ENCODE data around the gene FZD4.
"Not testable (repeated sequence)": the region's sequence is repeated elsewhere in the genome, so short reads cannot be mapped to it uniquely, and the experiment has no call there.

Gene FZD4

DNA sequence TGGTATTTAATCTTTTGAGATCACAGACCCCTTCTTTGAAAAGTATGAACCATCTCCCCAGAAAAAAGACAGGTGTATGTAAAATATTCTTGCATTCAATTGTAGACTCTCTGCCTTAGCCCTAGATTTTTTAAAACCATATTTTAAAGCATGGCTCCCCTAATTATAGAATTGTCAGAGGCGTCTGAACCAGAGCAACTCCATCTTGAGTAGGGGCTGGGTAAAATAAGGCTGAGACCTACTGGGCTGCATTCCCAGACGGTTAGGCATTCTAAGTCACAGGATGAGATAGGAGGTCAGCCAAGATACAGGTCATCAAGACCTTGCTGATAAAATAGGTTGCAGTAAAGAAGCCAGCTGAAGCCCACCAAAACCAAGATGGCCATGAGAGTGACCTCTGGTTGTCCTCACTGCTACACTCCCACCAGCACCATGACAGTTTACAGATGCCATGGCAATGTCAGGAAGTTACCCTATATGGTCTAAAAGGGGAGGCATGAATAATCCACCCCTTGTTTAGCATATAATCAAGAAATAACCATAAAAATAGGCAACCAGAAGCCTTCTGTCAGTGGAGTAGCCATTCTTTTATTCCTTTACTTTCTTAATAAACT is 17.9 kb downstream of the FZD4 start:
- DNase-seq (ENCODE audit: low spot score) = not testable (repeated sequence)

DNA sequence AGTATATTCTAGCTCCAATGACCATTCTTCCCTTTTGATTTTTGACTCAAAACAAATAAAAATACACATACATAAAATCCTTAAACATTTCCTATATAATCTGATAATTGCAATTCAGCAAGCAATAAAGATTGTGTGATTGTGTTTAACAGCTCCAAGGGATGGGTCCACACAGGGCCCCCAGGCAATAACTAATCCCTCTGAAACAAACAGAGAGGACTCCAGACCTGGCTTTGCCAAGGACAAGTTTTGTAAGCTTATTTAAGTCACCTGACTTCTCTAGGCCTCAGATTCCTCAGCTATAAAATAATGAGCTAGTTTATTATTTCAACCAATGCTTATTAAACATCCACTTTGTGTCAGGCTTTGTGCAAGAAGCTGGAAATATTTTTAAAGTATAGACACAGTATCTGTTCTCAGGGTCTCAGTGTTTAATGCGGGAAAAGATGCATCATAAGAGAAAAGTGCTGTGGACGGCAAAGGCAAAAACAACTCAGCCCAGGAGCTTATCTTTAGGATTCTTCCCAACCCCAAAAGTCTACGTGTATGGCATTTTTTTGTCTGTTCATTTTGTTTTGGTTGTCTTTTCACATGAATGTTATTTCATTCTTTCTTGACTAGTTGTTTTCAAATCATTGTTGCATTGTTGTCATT is 20.1 kb downstream of the FZD4 start:
- no peak for DNase-seq (ENCODE audit: low spot score)

DNA sequence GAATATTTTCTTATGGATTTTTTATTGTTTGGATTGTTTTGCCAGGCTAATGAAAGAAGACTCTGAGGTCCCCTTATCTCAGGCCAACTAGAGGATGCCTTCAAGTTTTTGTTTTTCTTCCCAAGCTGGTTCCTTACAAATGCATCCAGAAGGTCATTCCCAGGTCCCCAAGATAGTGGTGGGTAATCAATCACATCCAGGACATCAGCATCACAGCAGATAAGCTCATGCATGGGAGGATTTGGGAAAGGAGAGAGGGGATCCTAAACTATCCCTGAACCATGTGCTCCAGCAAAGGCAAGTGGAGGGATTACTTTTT is 20.7 kb downstream of the FZD4 start:
- no peak for DNase-seq (ENCODE audit: low spot score)

DNA sequence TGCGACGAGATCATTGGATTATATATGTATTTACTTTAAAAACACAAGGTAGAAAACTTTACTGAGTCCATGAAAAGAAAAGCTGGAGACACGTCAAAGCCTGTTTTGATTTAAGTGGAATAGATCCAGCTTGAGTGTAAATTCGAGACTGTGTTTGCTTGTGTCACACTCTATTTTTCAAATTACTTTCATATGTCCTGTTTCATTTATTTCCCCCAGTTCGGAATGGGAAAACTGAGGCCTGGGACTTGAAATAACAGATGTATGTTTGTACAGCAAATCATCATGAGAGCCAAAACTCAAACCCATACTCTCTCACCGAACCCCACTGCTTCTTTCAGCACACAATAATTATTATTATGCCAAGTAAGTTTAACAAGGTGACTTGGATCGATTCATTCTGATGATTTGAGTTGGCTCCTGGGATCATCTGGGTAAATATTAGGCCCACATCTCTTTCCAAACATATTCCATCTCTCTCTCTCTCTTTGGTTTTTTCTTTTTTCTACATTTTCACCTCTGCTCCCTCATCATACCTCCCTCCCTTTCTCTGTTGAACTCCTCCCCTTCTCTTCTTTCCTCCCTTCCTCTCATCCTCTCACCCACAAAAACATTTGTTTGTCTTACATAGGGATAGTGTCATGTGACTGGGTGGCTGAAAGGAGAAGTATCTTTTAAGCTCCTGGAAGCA is 21.2 kb downstream of the FZD4 start:
- no peak for DNase-seq (ENCODE audit: low spot score)

DNA sequence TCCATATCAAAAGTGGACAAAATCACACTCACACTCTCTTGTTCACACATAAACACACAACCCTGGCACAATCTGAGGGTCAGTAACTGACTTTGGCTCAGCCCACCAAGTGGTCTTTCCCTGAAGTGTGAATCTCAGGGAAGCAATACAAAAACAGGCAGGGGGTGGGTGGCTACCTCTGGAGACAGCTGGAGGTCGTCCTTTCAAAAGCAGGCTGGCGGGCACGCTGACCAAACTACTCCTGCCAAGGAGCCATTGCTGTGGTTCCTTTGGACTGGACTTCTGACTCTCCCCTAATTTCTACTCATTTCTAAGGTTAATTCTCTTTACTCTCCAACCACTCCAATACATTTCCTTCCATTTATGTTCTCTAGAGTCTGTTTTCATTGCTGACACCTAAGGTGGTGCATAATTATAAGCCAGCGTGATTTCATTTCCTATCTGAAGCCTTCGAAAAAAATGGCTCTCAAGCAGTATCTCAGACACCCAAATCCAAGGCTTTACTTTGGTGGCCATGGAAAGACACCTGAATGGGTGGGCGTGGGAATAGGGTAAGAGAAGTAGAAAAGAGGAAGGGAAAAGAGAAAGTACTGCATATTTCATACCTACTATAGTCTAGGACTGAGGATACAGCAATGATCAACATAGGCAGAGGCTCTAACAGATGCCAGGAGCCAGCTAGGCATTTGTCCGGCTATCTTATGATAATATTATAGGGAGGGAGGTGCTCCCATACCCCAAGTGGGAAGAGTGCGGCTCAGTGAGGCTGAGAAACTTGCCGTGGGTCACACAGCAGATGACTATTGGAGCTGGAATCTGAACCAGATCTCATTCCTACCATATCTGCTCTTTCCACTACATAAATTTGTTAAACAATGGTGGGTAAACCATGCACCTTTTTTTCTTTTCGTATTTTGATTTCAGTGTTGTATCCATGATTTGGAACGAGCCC is 22.0 kb downstream of the FZD4 start:
- no peak for DNase-seq (ENCODE audit: low spot score)

DNA sequence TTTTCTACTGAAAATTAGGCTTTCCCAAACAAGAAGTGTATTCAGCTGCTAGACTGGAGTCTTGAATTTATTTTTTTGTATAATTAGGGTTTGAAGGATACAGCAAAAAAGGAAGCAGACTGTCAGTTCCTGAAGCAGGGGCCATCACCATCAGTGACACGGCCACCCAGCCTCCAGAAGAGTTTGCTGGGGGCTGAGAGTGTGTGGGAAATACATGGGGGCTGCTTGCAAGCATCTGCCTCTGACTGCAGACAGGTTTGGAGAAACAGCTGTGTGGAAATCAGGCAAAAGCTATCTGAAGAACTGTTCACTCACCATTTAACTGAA is 23.0 kb downstream of the FZD4 start:
- DNase-seq (ENCODE audit: low spot score) = no peak

DNA sequence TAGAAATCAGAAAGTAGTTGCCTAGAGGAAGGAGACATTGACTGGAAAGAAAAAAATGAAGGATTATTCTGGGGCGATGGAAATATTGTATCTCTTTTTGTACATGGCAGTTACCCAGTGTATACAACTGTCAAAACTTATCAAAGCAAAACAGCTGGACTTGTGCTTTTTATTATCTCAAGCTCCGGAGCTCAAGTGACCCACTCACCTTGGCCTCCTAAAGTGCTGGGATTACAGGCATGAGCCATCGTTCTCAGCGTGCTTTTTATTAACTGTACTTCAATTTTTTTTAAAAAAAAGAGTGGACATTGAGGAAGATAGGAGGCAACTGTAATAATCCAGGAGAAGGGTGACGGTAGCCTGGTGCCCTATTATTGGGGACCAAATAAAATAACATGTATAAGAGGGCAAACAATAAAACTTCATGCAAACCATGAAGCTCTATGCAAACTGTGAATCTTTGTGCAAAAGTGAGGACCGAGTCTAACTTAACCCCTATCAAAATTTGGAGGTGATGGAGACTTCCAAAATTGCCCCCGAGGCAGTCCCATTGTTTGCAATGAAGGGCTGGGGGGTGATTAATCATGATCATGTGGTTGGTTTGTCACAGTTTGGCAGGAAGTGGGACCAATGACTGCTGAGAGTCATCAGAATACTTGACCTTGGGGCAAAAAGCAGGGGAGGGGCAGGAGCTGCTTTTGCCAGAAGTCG is 23.5 kb downstream of the FZD4 start:
- peak; percentile 36 for DNase-seq (ENCODE audit: low spot score)

DNA sequence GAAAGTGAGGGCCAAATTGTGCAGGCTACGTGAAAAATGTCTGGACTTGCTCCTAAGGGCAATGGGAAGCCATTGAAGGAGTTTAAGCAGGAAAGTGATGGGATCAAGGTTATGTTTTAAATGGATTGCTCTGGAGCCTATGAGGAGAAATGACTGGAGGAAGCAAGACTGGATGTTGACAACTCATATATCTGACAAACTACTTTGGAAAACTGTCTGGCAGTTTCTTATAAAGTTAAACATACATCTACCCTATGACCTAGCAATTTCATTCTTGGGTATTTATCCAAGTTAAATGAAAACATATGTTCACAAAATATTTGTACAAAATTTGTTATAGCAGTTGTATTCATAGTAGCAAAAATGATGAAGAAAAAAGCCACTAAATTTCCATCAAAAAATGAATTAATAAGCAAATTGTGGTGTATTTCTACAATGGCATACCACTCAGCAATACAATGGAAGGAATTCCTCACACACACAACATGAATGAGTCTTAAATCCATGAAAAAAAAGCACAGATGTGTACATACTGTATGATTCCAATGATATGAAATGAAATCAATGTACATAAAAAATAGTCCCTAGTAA is 24.1 kb downstream of the FZD4 start:
- DNase-seq (ENCODE audit: low spot score) = no peak

DNA sequence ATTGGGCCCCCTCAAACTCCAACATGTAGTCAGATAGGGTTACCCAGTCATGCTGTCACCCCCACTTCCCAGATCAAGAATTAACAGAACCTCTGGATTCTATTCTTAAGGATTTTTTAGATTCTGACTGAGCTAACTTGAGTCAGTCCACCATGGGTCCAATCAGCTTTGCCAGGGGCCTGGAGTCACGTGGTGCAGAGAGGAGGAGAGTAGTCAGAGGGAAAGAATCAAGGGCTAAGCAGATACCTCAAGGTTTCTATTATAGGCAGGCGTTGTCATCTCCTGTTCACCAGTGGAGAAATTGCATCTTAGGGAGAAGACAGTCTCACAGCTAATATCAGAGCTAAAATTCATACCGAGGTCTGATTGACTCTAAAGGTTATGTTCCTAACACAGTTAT is 28.2 kb downstream of the FZD4 start:
- no peak for DNase-seq (ENCODE audit: low spot score)

DNA sequence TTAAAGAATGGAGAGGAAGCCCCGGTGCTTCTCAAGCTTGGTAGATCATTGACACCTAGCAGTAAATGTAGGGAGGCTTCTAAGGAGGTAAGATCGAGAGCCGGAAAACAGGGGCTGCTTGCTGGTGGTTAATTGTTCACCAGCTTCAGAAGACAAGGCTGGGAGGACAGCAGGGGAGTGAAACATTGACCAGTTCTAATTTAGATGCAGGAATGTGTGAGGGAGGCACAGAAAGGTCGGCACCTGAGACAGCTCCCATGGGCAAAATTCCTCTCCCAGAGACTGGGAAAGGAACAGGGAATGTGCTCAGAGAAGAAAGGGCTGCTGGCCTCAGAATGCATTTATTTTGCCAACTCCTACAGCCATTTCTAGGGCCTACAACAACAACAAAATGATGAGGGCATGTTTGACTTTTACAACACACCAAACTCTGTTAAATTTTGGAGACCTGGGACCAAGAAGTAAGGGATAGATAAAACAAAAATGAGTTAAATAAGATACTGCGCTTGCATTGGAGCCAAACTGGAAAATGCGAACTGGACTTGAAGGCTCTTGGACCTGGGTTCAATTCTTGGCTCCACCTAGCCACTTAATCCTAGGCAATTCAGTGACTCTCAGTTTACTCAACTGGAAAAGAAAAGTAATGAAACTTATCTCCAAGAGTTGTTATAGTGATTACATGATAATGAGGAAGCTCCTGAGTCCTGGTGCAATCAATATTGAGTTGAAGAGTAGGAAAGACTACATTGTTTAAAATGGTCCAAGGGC is 31.0 kb downstream of the FZD4 start:
- DNase-seq (ENCODE audit: low spot score) = no peak

DNA sequence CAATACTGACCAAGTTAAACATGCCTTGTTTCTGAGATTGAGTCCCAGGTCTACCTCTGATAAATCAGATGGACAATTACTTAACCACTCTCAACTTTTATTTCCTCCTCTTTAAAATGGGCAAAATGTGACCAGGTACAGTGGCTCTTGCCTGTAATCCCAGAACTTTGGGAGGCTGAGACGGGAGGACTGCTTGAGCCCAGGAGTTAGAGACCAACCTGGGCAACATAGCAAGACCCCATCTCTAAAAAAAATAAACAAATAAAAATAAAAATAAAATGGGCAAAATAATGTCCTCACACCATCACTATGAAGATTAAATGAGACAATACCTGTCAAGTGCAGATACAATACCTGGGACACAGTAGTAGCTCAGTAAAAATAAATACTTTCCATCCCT is 33.0 kb downstream of the FZD4 start:
- DNase-seq (ENCODE audit: low spot score) = no peak

DNA sequence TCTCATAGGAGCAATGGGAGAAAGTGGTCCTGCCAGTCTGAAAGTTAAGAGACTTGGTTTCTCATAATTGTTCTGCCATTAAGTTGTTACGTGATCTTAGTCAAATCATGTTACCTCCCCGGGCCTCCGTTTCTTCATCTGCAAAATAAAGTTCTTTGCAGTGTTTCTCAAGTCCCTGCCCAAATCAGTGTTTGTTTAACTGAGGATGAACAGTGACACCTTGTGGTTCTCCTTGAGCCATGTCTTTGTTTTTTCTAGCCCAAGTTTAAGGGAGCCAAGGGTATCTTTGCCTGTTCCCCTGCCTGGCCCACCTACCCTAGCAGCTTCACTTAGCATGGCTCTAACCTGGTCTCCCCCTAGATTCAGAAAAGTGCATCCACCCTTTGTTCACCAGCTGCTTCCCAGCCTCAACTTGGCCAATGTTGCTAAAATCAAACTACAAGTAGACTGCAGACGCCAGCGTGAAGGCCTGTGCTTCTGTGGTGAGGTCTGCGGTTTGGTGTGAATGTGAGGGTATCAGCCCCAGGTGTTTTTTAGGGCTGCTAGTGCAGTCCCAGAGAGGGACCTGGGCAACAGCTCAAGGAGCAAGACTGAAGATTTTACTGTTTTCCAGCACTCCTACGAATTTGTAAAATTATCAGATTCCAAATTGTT is 35.5 kb downstream of the FZD4 start:
- DNase-seq (ENCODE audit: low spot score) = peak; percentile 36

DNA sequence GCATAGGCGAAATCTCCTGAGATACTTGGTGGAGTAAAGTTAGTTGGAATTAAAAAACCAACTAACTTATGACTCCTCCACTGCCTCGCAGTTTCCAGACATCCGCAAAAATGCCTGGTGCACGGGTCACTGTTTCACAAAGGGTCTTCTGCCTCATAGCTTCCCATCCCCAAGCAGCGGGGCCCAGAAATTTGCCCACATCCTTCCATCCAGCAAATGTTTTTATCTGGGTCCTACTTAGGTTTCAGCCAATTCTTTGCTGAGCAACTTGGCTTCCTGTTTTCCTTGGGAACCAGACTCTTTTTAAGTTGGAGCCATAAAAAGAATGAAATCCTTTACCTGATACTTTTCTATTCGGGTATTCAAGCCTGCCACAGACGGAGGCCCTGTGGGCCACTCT is 36.2 kb downstream of the FZD4 start:
- DNase-seq (ENCODE audit: low spot score) = no peak

DNA sequence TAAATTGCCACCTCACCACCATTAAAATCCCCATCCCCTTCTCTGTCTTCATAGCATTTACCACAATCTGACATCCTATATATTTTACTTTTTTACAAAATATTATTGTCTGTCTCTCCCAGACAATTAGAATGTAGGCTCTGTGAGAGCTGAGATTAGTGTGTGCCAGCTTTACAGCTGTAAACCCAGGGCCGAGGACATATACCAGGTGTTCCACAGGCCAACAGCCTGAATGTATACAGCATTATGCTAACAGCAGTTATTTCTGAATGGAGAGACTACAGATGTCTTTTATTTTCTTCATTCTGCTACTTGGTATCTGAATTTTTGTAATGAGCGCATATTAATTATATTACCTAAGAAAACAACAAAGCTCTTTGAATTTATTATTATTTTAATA is 36.7 kb downstream of the FZD4 start:
- no peak for DNase-seq (ENCODE audit: low spot score)

DNA sequence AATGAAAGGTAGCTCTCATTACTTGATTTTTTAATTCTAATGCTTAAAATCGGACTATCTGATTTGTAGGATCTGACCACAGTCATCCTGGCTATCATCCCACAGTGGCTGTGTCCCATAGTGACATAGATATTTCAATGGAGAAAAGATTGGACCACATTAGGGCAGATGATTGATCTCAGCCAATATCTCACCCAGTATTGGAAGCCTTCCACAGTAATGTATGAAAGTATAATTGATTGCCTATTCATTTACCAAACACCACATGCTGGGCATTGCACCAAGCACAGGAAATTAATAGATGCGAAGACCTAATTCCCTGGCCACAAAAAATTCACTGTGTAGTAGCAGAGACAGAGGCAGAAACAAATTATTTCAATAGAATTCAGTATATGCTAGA is 37.6 kb downstream of the FZD4 start:
- no peak for DNase-seq (ENCODE audit: low spot score)

DNA sequence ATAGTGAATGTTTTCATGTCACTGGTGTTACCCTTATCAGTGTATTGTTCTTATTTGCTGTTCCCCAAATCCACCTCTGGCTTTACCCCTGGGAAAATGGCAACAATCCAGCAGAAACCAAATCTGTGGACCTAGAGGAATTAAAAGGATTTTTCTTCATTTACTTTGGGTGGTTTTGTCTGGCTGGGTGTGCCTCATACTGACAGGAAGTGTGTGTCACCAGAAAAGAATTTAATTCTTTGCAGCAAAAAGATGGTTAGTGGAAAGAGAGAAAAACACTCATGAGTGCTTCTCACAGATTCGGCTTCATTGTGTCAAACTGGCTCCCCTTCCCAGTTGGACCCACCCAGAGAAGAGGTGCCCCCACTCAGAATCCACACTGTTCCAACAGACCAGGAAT is 38.9 kb downstream of the FZD4 start:
- peak; percentile 76 for DNase-seq (ENCODE audit: low spot score)

DNA sequence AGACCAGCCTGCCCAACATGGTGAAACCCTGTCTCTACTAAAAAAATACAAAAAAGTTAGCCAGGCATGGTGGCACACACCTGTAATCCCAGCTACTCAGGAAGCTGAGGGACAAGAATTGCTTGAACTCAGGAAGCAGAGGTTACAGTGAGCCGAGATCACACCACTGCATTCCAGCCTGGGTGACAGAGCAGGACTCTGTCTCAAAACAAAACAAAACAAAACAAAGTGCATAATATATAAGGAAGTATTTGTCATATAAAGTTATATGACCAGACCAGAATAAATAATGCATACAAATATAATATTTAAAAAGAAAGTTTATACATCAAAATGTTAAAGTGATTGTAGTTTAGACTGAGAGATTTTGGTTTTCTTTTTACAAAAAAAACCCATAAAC is 39.3 kb downstream of the FZD4 start:
- DNase-seq (ENCODE audit: low spot score) = not testable (repeated sequence)

DNA sequence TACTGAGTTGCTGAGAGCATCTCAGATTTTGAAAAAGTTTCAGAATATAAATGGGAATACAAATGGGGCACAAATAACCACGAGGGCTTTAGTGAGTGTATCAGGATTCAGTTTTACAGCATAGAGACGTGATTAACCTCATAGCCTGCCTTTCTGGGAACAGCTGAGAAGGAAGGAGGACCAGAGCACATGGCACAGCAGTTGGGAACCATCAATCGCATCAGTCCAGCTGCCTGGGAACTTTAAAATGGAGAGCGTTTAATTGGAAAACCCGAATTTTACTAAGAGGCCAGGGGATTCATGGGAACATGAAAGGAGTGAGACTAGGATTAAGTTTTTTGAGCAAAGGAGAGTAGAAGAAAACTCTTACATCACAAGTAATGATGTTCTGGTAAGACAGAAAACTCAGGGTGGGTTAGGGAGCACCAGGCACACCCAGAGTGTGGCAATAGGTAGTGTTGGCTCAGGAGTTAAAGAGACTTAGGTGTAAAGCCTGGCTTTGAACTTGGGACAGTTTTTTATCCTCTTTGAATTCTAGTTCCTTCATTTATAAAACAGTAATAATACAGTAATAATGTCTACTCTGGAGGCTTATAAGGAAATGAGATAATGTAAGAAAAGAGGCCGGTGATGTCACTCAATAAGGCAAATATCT is 40.2 kb downstream of the FZD4 start:
- no peak for DNase-seq (ENCODE audit: low spot score)

DNA sequence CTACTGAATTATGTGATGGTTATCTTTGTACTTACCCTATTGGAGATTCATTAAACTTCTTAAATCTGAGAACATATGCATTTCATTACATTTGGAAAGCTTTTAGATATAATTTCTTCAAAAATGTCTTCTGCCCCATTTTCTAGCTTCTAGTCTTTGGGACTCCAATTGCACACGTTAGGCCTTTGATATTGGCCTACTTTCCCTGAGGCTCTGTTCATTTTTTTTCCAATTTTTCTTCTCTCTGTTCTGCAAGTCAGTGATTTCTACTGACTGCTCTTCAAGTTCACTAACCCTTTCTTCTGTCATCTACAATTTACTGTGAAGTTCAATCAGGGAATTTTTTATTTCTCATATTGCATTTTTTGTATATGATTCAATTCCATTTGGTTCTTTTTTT is 43.0 kb downstream of the FZD4 start:
- DNase-seq (ENCODE audit: low spot score) = no peak

DNA sequence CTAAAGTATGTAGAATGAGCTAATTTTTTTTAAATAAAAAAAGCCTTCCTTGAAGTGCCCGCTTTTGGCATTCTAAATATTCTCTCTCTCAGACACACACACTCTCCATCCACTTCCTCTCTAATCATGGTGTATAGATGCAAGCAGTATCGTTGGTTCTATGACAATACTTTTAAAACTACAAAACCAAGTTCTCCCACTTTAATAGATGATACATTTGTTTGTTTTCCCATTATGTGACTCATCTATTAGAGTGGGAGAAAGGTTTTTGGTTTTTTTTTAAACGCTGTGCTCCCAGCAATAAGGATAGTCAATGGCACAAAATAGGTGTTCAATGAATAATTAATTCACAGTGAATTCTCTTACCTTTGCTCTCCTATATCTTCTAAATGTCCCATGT is 44.6 kb downstream of the FZD4 start:
- DNase-seq (ENCODE audit: low spot score) = no peak

All from hepatic stellate cell (primary cell).